Gastroesophageal sphincter (tissue), 3 donors: ENCODE measurements around the gene RPL28.

ENCODE experiments used
- CTCF ChIP-seq, 4 experiments: fragments of 200-600 bp in 2 of 4; fragments of 450-650 bp in 2 of 4; sonication (generic) in 1 of 4; IDR thresholded peaks; one replicate each; pipeline ENCODE4 v1.5.1; 2017 to 2019; ENCODE audit warnings: antibody characterized with exemption in 4 of 4, mild to moderate bottlenecking in 2 of 4, moderate library complexity in 2 of 4
- EP300 ChIP-seq: sonication (generic); formaldehyde crosslinking; IDR thresholded peaks from one replicate; pipeline ENCODE4 v1.6.1; 2017; ENCODE audit warnings: antibody characterized with exemption, mild to moderate bottlenecking
- POLR2A ChIP-seq, 2 donors: fragments of 450-650 bp; IDR thresholded peaks; one replicate each; pipeline ENCODE4 v1.6.1; 2017; ENCODE audit warnings: antibody characterized with exemption in 2 of 2, mild to moderate bottlenecking in 2 of 2, moderate library complexity in 1 of 2
- POLR2AphosphoS5 ChIP-seq: sonication (generic); formaldehyde crosslinking; IDR thresholded peaks from one replicate; pipeline ENCODE4 v1.6.1; 2017; ENCODE audit warnings: antibody characterized with exemption

- TF ChIP-seq CTCF (IDR thresholded peaks at IDR 0.05) (no peak), POLR2AphosphoS5 (no peak), POLR2A (IDR thresholded peaks at IDR 0.05) (peak in 1 of 2 donors; percentile 11), EP300 (no peak)
These were observed 1.4 kb upstream of the RPL28 start, which contains the start of gene TMEM238 for GRCh38 chr19:55384131-55384919.
